Activated CD4-positive, alpha-beta T cell treated with anti-CD3 and anti-CD28 coated beads, Interleukin-2, amount 50 U/mL, for 48 hours (primary cell): ENCODE results near the gene RHAG.

Experiments used
- DNase-seq, 2 experiments: peaks; one replicate each; pipeline ENCODE4 v3.0.0-alpha.2; 2020

RHAG gene

GRCh38 chr6:49558238-49558637 is 78.4 kb downstream of the RHAG start:
- no peak for DNase-seq

DNA sequence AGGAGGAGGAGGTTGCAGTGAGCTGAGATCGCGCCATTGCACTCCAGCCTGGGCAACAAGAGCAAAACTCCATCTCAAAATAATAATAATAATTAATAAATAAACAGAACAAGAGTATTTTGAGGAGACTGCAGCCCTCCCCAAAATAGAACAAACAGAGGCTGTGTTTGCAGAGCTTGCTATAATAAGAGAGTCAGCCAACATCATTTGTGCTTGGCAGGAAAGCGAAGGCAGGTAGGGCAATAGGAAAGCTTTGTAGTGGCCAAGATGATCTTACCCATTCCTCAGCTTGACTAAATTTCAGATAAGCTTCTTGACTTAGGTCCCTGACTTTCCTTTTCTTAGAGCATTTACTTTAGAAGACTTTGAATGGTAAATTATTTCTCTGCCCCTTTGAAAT is 79.5 kb downstream of the RHAG start:
- DNase-seq = no peak

GRCh38 chr6:49556429-49556837 is 80.2 kb downstream of the RHAG start:
- DNase-seq = no peak

- DNase-seq = no peak
Observed at GRCh38 chr6:49555951-49556350, 80.7 kb downstream of the RHAG start.
